Measurements from ENCODE around the gene ADGRG6.

GRCh38 chr6:142349215-142349823 lies 47.5 kb downstream of the ADGRG6 start:
- TF ChIP-seq ZNF408 (CRISPR knock-in tag; IDR thresholded peaks at IDR 0.05; ENCODE audit: low read depth) (no peak), CC2D1A (IDR thresholded peaks at IDR 0.05) (no peak), FOXA1 (IDR thresholded peaks at IDR 0.05; ENCODE audit: borderline replicate concordance) (no peak), SIN3A (IDR thresholded peaks at IDR 0.05; ENCODE audit: borderline replicate concordance in 2 of 2, control insufficient read depth in 1 of 2, low read depth in 2 of 2, low read length in 2 of 2) (no peak), MAZ (CRISPR knock-in tag; conservative IDR thresholded peaks at IDR 0.05 in 1 of 2, IDR thresholded peaks at IDR 0.05 in 1 of 2) (no peak), TAF1 (IDR thresholded peaks at IDR 0.05; ENCODE audit: control insufficient read depth, extremely low read depth, insufficient read depth, low read length, severe bottlenecking) (no peak), CTCF (IDR thresholded peaks at IDR 0.05 in 2 of 3, conservative IDR thresholded peaks at IDR 0.05 in 1 of 3; ENCODE audit: insufficient read depth in 2 of 3, low read depth in 1 of 3, low read length in 3 of 3) (no peak), HNRNPH1 (optimal IDR thresholded peaks at IDR 0.05; ENCODE audit: low read depth, low read length) (no peak), CCNT2 (IDR thresholded peaks at IDR 0.05; ENCODE audit: borderline replicate concordance, extremely low read depth, insufficient read length, low read depth, low read length) (no peak), ZNF239 (CRISPR knock-in tag; IDR thresholded peaks at IDR 0.05) (no peak), ZBTB5 (IDR thresholded peaks at IDR 0.05) (no peak)
